NB4 (cell line): Measurements from ENCODE around the gene TRRAP.

ENCODE experiments used
- DNase-seq: peaks from one replicate; pipeline ENCODE4 v3.0.0; 2010; ENCODE audit warnings: low read depth
- H3K4me3 ChIP-seq: one replicate; pipeline ENCODE4 v1.5.1; 2011; ENCODE audit warnings: mild to moderate bottlenecking, low read depth, low read length, moderate library complexity
- MYC ChIP-seq: IDR thresholded peaks from 2 replicates; pipeline ENCODE4 v1.6.1; 2011; ENCODE audit warnings: low read depth, low read length
- POLR2A ChIP-seq: IDR thresholded peaks from 2 replicates; pipeline ENCODE4 v1.6.1; 2011; ENCODE audit warnings: mild to moderate bottlenecking; ENCODE audit not compliant: insufficient read length; ENCODE audit errors: extremely low read depth
- TF ChIP-seq, protein P1 (sequence below): IDR thresholded peaks from 2 replicates; pipeline ENCODE4 v1.6.1; 2011; ENCODE audit warnings: low read depth, low read length
- TF ChIP-seq, protein P2 (sequence below): IDR thresholded peaks from one replicate; pipeline ENCODE4 v1.5.1; 2012; ENCODE audit warnings: low read depth, low read length

Gene TRRAP

DNA sequence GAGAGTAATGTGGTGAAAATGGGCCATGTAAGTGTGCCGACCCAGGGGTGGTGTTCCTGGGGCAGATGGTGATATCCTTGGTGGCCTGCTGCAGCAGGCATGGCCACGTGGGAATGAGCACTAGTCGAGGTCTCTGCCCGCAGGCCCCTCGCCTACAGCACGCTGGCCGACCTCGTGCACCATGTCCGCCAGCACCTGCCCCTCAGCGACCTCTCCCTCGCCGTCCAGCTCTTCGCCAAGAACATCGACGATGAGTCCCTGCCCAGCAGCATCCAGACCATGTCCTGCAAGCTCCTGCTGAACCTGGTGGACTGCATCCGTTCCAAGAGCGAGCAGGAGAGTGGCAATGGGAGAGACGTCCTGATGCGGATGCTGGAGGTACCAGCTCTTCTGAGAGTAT, 30.3 kb downstream of the TRRAP start:
- TF ChIP-seq MYC (no peak), POLR2A (no peak)
- TF ChIP-seq, protein P1, sequence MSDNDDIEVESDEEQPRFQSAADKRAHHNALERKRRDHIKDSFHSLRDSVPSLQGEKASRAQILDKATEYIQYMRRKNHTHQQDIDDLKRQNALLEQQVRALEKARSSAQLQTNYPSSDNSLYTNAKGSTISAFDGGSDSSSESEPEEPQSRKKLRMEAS = no peak
- TF ChIP-seq, protein P2, sequence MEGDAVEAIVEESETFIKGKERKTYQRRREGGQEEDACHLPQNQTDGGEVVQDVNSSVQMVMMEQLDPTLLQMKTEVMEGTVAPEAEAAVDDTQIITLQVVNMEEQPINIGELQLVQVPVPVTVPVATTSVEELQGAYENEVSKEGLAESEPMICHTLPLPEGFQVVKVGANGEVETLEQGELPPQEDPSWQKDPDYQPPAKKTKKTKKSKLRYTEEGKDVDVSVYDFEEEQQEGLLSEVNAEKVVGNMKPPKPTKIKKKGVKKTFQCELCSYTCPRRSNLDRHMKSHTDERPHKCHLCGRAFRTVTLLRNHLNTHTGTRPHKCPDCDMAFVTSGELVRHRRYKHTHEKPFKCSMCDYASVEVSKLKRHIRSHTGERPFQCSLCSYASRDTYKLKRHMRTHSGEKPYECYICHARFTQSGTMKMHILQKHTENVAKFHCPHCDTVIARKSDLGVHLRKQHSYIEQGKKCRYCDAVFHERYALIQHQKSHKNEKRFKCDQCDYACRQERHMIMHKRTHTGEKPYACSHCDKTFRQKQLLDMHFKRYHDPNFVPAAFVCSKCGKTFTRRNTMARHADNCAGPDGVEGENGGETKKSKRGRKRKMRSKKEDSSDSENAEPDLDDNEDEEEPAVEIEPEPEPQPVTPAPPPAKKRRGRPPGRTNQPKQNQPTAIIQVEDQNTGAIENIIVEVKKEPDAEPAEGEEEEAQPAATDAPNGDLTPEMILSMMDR = no peak
- H3K4me3 ChIP-seq = no peak overlapping the region
- DNase-seq = no peak

DNA sequence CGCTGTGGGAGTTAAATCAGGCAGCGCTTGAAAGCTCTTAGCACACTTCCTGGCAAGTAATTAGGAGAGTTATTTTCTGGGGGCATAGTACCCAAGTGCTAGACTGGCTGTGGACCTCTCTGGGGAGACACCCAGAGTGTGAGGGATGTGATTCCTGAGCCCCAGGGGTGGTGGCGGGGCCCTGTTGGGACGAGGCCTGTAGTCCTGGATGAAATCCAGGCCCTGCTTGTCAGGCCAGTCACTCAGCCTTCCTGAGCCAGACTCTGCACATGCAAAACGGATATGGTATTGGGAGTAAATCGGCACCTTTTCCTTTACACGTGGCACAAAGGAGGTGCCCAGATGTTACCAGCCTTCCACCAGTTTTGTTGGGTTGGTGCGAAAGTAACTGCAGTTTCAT, 31.2 kb downstream of the TRRAP start:
- TF ChIP-seq MYC = no peak
- TF ChIP-seq, protein P1 = no peak
- TF ChIP-seq POLR2A = no peak
- TF ChIP-seq, protein P2 = no peak
- no peak for DNase-seq

DNA sequence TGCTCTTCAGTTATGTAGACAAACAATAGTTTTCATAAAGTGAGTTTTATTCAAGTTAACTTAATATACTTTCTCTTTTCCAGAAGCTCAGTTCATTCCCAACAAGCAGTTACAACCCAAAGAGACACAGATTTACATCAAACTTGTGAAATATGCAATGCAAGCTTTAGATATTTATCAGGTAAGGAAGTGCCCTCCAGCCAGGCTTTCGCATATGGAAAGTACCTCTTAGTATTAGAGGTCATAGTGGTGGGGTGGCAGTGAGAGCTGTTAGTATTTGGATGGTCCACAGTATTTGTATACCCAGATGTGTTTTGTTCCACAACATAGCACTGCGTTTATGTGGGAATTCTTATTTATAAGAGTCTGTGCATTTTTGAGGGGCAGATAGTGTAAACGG, 32.1 kb downstream of the TRRAP start:
- TF ChIP-seq, protein P2 = no peak
- TF ChIP-seq, protein P1 = no peak
- TF ChIP-seq MYC (no peak), POLR2A (no peak)
- no peak overlapping the region for H3K4me3 ChIP-seq
- DNase-seq = no peak

More for the DNA sequence above, 31.2 kb downstream of the TRRAP start:
- no peak overlapping the region for H3K4me3 ChIP-seq

DNA sequence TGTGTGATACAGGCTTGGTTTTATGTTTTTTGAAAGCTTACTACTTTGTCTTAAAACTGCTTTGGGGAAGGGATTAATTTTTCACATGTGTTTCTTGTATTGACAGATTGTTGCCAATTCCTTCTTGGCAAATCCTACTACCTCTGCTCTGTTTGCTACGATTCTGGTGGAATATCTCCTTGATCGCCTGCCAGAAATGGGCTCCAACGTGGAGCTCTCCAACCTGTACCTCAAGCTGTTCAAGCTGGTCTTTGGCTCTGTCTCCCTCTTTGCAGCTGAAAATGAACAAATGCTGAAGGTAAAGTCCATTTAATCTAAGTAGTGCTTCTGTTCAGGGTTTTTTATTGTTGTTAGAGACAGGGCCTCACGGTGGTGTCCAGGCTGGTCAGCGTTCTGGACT, 33.6 kb downstream of the TRRAP start:
- DNase-seq = no peak

DNA sequence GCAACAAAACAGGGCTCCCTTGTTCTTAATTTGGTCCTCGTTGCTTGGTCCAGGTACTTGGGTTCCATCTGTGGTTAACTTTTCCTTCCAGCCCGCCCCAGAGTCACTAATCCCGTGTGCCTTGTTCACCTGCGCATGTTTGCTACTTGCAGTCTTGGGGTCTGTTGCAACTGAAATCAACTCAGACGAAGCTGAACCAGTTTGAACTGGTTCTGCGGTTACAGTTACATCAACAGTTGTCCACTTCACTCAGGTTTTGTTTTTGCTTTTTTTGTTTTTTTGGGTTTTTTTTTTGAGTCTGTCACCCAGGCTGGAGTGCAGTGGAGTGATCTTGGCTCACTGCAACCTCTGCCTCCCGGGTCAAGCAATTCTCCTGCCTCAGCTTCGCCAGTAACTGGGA, 34.7 kb downstream of the TRRAP start:
- H3K4me3 ChIP-seq = no peak overlapping the region
- TF ChIP-seq, protein P2 = no peak
- TF ChIP-seq POLR2A (no peak), MYC (no peak)
- TF ChIP-seq, protein P1 = no peak
- DNase-seq = no peak

More for the DNA sequence above, 33.6 kb downstream of the TRRAP start:
- TF ChIP-seq, protein P1 = no peak
- no peak for TF ChIP-seq POLR2A
- no peak for TF ChIP-seq MYC
- TF ChIP-seq, protein P2 = no peak
- no peak overlapping the region for H3K4me3 ChIP-seq

DNA sequence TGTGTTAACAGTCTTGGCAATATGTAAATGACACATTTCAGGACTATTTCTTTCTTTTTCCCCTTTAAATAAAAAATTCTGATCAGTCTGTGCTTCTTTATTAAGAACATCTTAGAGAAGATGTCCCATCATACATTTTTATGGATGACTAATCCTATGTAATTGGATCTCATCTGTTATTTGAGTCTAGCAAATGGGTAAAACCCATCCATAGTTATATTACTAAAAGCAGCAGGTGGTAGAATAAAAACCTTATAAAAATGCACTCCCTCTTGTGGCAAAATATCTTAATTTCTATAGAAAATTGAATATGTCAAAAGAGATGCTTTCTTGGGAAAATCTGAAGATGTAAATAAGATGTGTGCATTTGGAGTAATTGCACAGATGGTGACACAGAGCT, 35.3 kb downstream of the TRRAP start:
- no peak for DNase-seq

More for the DNA sequence above, 35.3 kb downstream of the TRRAP start:
- TF ChIP-seq, protein P1 = no peak
- TF ChIP-seq, protein P2 = no peak
- no peak overlapping the region for H3K4me3 ChIP-seq
